ENCODE data around the gene ASB11.

Gene ASB11

DNA sequence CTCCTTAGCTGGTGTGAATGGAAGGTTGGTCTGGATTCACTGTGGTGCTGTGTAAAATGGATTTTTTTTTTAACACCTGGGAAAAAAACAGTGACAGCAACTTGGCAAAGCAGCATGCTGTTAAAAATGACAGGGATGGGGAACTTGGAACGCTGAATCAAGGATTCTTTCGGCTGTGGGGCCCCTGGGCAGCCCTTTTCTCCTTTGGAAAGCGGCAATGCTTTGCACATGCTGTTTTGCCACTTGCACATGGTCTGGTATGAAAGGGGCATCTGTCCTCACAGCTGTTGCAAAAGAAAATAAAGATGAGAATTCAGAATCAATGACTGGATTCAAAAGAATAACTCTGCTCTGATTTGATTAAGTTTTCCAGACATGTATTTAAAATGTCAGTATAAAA is 30.5 kb upstream of the ASB11 start:
- TF ChIP-seq SPI1 (IDR thresholded peaks at IDR 0.05; ENCODE audit: borderline replicate concordance, low read depth) (no peak), GABPA (IDR thresholded peaks at IDR 0.05; ENCODE audit: low read depth) (no peak), POLR2AphosphoS5 (IDR thresholded peaks at IDR 0.05; ENCODE audit: low read depth) (no peak), CTCF (IDR thresholded peaks at IDR 0.05; ENCODE audit: insufficient read depth, low read length) (no peak)
- TF ChIP-seq, protein P1, sequence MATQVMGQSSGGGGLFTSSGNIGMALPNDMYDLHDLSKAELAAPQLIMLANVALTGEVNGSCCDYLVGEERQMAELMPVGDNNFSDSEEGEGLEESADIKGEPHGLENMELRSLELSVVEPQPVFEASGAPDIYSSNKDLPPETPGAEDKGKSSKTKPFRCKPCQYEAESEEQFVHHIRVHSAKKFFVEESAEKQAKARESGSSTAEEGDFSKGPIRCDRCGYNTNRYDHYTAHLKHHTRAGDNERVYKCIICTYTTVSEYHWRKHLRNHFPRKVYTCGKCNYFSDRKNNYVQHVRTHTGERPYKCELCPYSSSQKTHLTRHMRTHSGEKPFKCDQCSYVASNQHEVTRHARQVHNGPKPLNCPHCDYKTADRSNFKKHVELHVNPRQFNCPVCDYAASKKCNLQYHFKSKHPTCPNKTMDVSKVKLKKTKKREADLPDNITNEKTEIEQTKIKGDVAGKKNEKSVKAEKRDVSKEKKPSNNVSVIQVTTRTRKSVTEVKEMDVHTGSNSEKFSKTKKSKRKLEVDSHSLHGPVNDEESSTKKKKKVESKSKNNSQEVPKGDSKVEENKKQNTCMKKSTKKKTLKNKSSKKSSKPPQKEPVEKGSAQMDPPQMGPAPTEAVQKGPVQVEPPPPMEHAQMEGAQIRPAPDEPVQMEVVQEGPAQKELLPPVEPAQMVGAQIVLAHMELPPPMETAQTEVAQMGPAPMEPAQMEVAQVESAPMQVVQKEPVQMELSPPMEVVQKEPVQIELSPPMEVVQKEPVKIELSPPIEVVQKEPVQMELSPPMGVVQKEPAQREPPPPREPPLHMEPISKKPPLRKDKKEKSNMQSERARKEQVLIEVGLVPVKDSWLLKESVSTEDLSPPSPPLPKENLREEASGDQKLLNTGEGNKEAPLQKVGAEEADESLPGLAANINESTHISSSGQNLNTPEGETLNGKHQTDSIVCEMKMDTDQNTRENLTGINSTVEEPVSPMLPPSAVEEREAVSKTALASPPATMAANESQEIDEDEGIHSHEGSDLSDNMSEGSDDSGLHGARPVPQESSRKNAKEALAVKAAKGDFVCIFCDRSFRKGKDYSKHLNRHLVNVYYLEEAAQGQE (IDR thresholded peaks at IDR 0.05; ENCODE audit: insufficient replicate concordance, low read depth): no peak
- Histone ChIP-seq H3K27ac (replicated peaks) (no peak overlapping the region), H3K4me3 (replicated peaks; ENCODE audit: insufficient read depth, low read length) (no peak overlapping the region), H3K27me3 (ENCODE audit: insufficient read depth, poor library complexity, severe bottlenecking) (peaks cover 5% of the 10 kb centered on the region)
- no peak for DNase-seq (ENCODE audit: low read depth in 1 of 2, low spot score in 1 of 2)

GRCh38 chrX:15344106-15344505 is 28.7 kb upstream of the ASB11 start:
- Histone ChIP-seq H3K27ac (replicated peaks) (no peak overlapping the region), H3K4me3 (replicated peaks; ENCODE audit: insufficient read depth, low read length) (no peak overlapping the region), H3K27me3 (ENCODE audit: insufficient read depth, poor library complexity, severe bottlenecking) (peaks cover 5% of the 10 kb centered on the region)
- no peak for DNase-seq (ENCODE audit: low read depth in 1 of 2, low spot score in 1 of 2)
- no peak for TF ChIP-seq GABPA (IDR thresholded peaks at IDR 0.05; ENCODE audit: low read depth)
- TF ChIP-seq SPI1 (IDR thresholded peaks at IDR 0.05; ENCODE audit: borderline replicate concordance, low read depth): no peak
- no peak for TF ChIP-seq POLR2AphosphoS5 (IDR thresholded peaks at IDR 0.05; ENCODE audit: low read depth)
- TF ChIP-seq, protein P1 (IDR thresholded peaks at IDR 0.05; ENCODE audit: insufficient replicate concordance, low read depth): no peak
- TF ChIP-seq CTCF (IDR thresholded peaks at IDR 0.05; ENCODE audit: insufficient read depth, low read length): no peak

GRCh38 chrX:15343075-15343476 is 27.6 kb upstream of the ASB11 start:
- no peak for DNase-seq (ENCODE audit: low read depth in 1 of 2, low spot score in 1 of 2)
- TF ChIP-seq SPI1 (IDR thresholded peaks at IDR 0.05; ENCODE audit: borderline replicate concordance, low read depth): no peak
- no peak for TF ChIP-seq GABPA (IDR thresholded peaks at IDR 0.05; ENCODE audit: low read depth)
- no peak for TF ChIP-seq CTCF (IDR thresholded peaks at IDR 0.05; ENCODE audit: insufficient read depth, low read length)
- TF ChIP-seq POLR2AphosphoS5 (IDR thresholded peaks at IDR 0.05; ENCODE audit: low read depth): no peak
- no peak overlapping the region for H3K27ac ChIP-seq (replicated peaks)
- peaks cover 3% of the 10 kb centered on the region for H3K27me3 ChIP-seq (ENCODE audit: insufficient read depth, poor library complexity, severe bottlenecking)
- H3K4me3 ChIP-seq (replicated peaks; ENCODE audit: insufficient read depth, low read length): no peak overlapping the region

DNA sequence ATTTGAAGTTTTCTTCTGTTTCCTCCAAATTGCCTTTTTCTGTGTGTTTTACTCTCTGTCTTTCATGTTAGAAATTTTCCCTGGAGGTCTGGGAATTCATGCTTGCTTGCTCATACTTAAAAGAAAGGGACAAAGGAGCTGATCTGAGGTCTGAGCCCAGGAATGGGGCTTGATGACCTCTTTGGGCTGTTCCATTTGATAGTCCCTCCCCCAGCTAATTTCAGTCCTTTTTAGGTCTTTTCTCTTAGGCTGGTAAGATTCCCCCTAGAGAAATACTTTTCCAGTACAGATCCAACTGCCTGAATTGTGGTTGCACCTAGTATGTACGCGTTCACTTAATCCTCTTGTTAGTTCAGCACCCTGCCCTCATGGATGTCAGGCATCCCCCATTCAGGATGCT is 25.4 kb upstream of the ASB11 start:
- Histone ChIP-seq H3K4me3 (replicated peaks; ENCODE audit: insufficient read depth, low read length) (no peak overlapping the region), H3K27ac (replicated peaks) (no peak overlapping the region), H3K27me3 (ENCODE audit: insufficient read depth, poor library complexity, severe bottlenecking) (peaks cover 3% of the 10 kb centered on the region)
- TF ChIP-seq CTCF (IDR thresholded peaks at IDR 0.05; ENCODE audit: insufficient read depth, low read length) (no peak), SPI1 (IDR thresholded peaks at IDR 0.05; ENCODE audit: borderline replicate concordance, low read depth) (no peak), GABPA (IDR thresholded peaks at IDR 0.05; ENCODE audit: low read depth) (no peak), POLR2AphosphoS5 (IDR thresholded peaks at IDR 0.05; ENCODE audit: low read depth) (no peak)
- TF ChIP-seq, protein P1 (IDR thresholded peaks at IDR 0.05; ENCODE audit: insufficient replicate concordance, low read depth): no peak
- no peak for DNase-seq (ENCODE audit: low read depth in 1 of 2, low spot score in 1 of 2)
